Left lung (tissue), 10 donors: ENCODE results near the gene IFTAP. TPM values are rescaled to one million over a fixed set of nuclear protein-coding genes. Genes with fewer than 3 reads are reported as not detected.

Source experiments
- ATAC-seq: fragments of 200-7000 bp; cut with Tn5 transposase; one replicate; pipeline ENCODE4 v1.9.1; 2020; ENCODE audit warnings: moderate library complexity
- DNase-seq, 4 donors: peaks; one replicate each; pipeline ENCODE4 v3.0.0-alpha.2; 2013 to 2020
- H3K27ac ChIP-seq, 2 donors: fragments of 200-600 bp; sonication (generic) in 1 of 2; one replicate each; pipeline versions ENCODE4 v1.5.0 to v1.8.0; 2020 to 2021
- H3K27me3 ChIP-seq, 2 donors: fragments of 200-600 bp; sonication (generic) in 1 of 2; one replicate each; pipeline versions ENCODE4 v1.5.0 to v1.8.0; 2020 to 2021
- H3K36me3 ChIP-seq, 2 donors: fragments of 200-600 bp; sonication (generic) in 1 of 2; one replicate each; pipeline versions ENCODE4 v1.5.0 to v1.8.0; 2020 to 2021
- H3K4me1 ChIP-seq, 2 donors: fragments of 200-600 bp; one replicate each; pipeline ENCODE4 v1.8.0; 2021
- H3K4me3 ChIP-seq, 2 donors: fragments of 200-600 bp; sonication (generic) in 1 of 2; one replicate each; pipeline versions ENCODE4 v1.5.0 to v1.8.0; 2020 to 2021; ENCODE audit warnings: mild to moderate bottlenecking in 1 of 2
- H3K9me3 ChIP-seq, 2 donors: fragments of 200-600 bp; sonication (generic) in 1 of 2; one replicate each; pipeline versions ENCODE4 v1.5.0 to v1.8.0; 2020 to 2021
- CTCF ChIP-seq, 2 donors: fragments of 200-600 bp; sonication (generic) in 1 of 2; IDR thresholded peaks; one replicate each; pipeline versions ENCODE4 v1.5.0 to v1.8.0; 2021; ENCODE audit warnings: antibody characterized with exemption in 2 of 2
- intact Hi-C, 2 donors: fragments of 100-400 bp; cut with DNase I; formaldehyde crosslinking; loops; one replicate each; pipeline versions ENCODE4 v1.11.2 to v1.14.2; 2022
- polyA plus RNA-seq, 6 donors: library from polyadenylated mRNA; unstranded; fragments of 120-200 nt; gene quantifications; one replicate each; pipeline ENCODE4 v1.2.1, GENCODE V29; 2013; ENCODE audit not compliant: insufficient read length in 6 of 6
- total RNA-seq, 2 donors: library from RNA; stranded (reverse); fragmentation: NEBNext Ultra II Directional; extraction: Animal tissue kit (Norgen Biotek cat#: 25700); gene quantifications; one replicate each; pipeline ENCODE4 v1.2.1, GENCODE V29; 2021
- donor health status: DM: no; HTN: yes; CAD: no.
- donor health status: DM: no; HTN: no; CAD: no.

Gene IFTAP
- total and polyA plus RNA-seq, 8 donors, result 11.8 to 53.9 (median 48.4) TPM

GRCh38 chr11:36615826-36616225 is 21.5 kb downstream of the IFTAP start:
- Histone ChIP-seq H3K4me3 (no peak overlapping the region), H3K27ac (no peak overlapping the region), H3K27me3 (no peaks in the 10 kb centered on the region), H3K36me3 (no peaks in the 10 kb centered on the region), H3K9me3 (no peaks in the 10 kb centered on the region), H3K4me1 (no peaks in the 10 kb centered on the region)
- ATAC-seq, result no peak
- DNase-seq, result no peak
- TF ChIP-seq CTCF (IDR thresholded peaks at IDR 0.05), result no peak
- intact Hi-C loops, result no loop called here

GRCh38 chr11:36617543-36618362 is 23.5 kb downstream of the IFTAP start:
- TF ChIP-seq CTCF (IDR thresholded peaks at IDR 0.05), result no peak
- no peaks in the 10 kb centered on the region for H3K9me3 ChIP-seq
- ATAC-seq, result no peak
- no peak overlapping the region for H3K4me3 ChIP-seq
- H3K27me3 ChIP-seq, result no peaks in the 10 kb centered on the region
- H3K36me3 ChIP-seq, result no peaks in the 10 kb centered on the region
- intact Hi-C loops, result no loop called here
- DNase-seq, result no peak
- H3K27ac ChIP-seq, result no peak overlapping the region
- H3K4me1 ChIP-seq, result no peaks in the 10 kb centered on the region

- intact Hi-C loops, result no loop called here
- no peak for TF ChIP-seq CTCF (IDR thresholded peaks at IDR 0.05)
- Histone ChIP-seq H3K36me3 (no peaks in the 10 kb centered on the region), H3K4me1 (no peaks in the 10 kb centered on the region), H3K9me3 (no peaks in the 10 kb centered on the region), H3K27ac (no peak overlapping the region), H3K4me3 (no peak overlapping the region), H3K27me3 (no peaks in the 10 kb centered on the region)
- no peak for DNase-seq
- ATAC-seq, result no peak
Observed at GRCh38 chr11:36618363-36619047, 24.2 kb downstream of the IFTAP start.

- no peak overlapping the region for H3K27ac ChIP-seq
- intact Hi-C loops, result no loop called here
- TF ChIP-seq CTCF (IDR thresholded peaks at IDR 0.05), result no peak
- ATAC-seq (no peak), DNase-seq (peak in 1 of 4 donors; percentile 10)
- no peaks in the 10 kb centered on the region for H3K36me3 ChIP-seq
- no peaks in the 10 kb centered on the region for H3K4me1 ChIP-seq
- H3K27me3 ChIP-seq, result no peaks in the 10 kb centered on the region
- H3K9me3 ChIP-seq, result no peaks in the 10 kb centered on the region
- no peak overlapping the region for H3K4me3 ChIP-seq
Observed at GRCh38 chr11:36619502-36619901, 25.2 kb downstream of the IFTAP start.

- no peaks in the 10 kb centered on the region for H3K4me1 ChIP-seq
- H3K36me3 ChIP-seq, result no peaks in the 10 kb centered on the region
- ATAC-seq, result no peak
- intact Hi-C loops, result no loop called here
- H3K27ac ChIP-seq, result no peak overlapping the region
- no peak for TF ChIP-seq CTCF (IDR thresholded peaks at IDR 0.05)
- DNase-seq, result no peak
- H3K4me3 ChIP-seq, result no peak overlapping the region
- no peaks in the 10 kb centered on the region for H3K27me3 ChIP-seq
- H3K9me3 ChIP-seq, result no peaks in the 10 kb centered on the region
Observed at GRCh38 chr11:36620246-36620645, 25.9 kb downstream of the IFTAP start.
